ENCODE results near the gene TP53BP2. TPM values are rescaled to one million over a fixed set of nuclear protein-coding genes. Genes with fewer than 3 reads are reported as not detected.
A peak's percentile ranks its signal among the peaks of the same experiment; 100 is the strongest.

The TP53BP2 gene
- total and polyA plus RNA-seq, 10 of the 15 experiments (the other 5 are each of a cell fraction or from before 2014, with no cell fraction given), result 1.6 to 13.7 (median 5.6) TPM

GRCh38 chr1:223747838-223748335 lies 97.9 kb downstream of the TP53BP2 start:
- FAIRE-seq (no peak), ATAC-seq (0 out of 3 replicates have a peak, but pooled peaks have one; percentile 7)

More at GRCh38 chr1:223747838-223748335, 97.9 kb downstream of the TP53BP2 start:
- Histone ChIP-seq H3K36me3 (ENCODE audit: control insufficient read depth in 2 of 2, insufficient read depth in 2 of 2, low read length in 1 of 2) (no peaks in the 10 kb centered on the region; a peak in 2 of 4 replicates), H3K27me3 (replicated peaks in 1 of 2; ENCODE audit: control insufficient read depth in 2 of 2, insufficient read depth in 2 of 2, low read length in 1 of 2) (no peaks in the 10 kb centered on the region), H3K27ac (ENCODE audit: control insufficient read depth, insufficient read depth) (no peak overlapping the region), H3K4me1 (ENCODE audit: control insufficient read depth, insufficient read depth, low read length) (peaks cover 6% of the 10 kb centered on the region), H2AFZ (ENCODE audit: control insufficient read depth, low read depth, low read length) (no peak overlapping the region), H3K9ac (ENCODE audit: control insufficient read depth, insufficient read depth, low read length) (no peak overlapping the region), H3K4me3 (no peak overlapping the region), H3K9me3 (replicated peaks; ENCODE audit: control insufficient read depth, insufficient read depth, low read length) (no peaks in the 10 kb centered on the region), H3K79me2 (ENCODE audit: control insufficient read depth, insufficient read depth, low read length) (no peaks in the 10 kb centered on the region), H4K20me1 (ENCODE audit: control insufficient read depth, insufficient read depth) (no peaks in the 10 kb centered on the region), H3K4me2 (ENCODE audit: control insufficient read depth, insufficient read depth) (no peak overlapping the region)
- in situ Hi-C loops (cut with MboI), result no loop called here
- ChIA-PET RAD21 (ENCODE audit: unreplicated experiment) (interaction anchor here (1.9 kb wide), 1 partner anchor 37 kb away, joined by 8 read pairs; the partner anchor contains the start of gene CAPN2), SMC1A (ENCODE audit: uncharacterized antibody, unreplicated experiment) (interaction anchor here (1.2 kb wide), 1 partner anchor 49 kb away, joined by 3 read pairs; no protein-coding TSS in a partner anchor), POLR2A (no interaction called here), CTCF (interaction anchor here (1.1 to 6.0 kb wide), 3 partner anchors 43 to 52 kb away, joined by 5 to 69 read pairs (median 39); no protein-coding TSS in a partner anchor)
- intact Hi-C loops (cut with micrococcal nuclease; ENCODE audit: unreplicated experiment), result no loop called here
- WGBS (ENCODE audit: insufficient coverage, insufficient replicate concordance, low lambda C conversion rate, missing lambda C conversion rate), result 20% methylated on average over 4 of the region's 4 CpGs
- no peak for DNase-seq (ENCODE audit: low read depth, low spot score)
- no TSS peak for BruUV-seq (replicated peaks)
- TF ChIP-seq RBBP5 (conservative IDR thresholded peaks at IDR 0.05) (no peak), ZBTB11 (CRISPR knock-in tag; IDR thresholded peaks at IDR 0.05) (no peak), RCOR1 (conservative IDR thresholded peaks at IDR 0.05; ENCODE audit: low read depth, low read length) (no peak), CBX3 (IDR thresholded peaks at IDR 0.05; ENCODE audit: borderline replicate concordance, low read depth) (no peak), RB1 (IDR thresholded peaks at IDR 0.05; ENCODE audit: borderline replicate concordance) (no peak), USF1 (IDR thresholded peaks at IDR 0.05; ENCODE audit: borderline replicate concordance, extremely low read length, insufficient read depth, low read depth, low read length) (no peak), ZNF592 (IDR thresholded peaks at IDR 0.05) (no peak), YY1 (IDR thresholded peaks at IDR 0.05; ENCODE audit: low read depth, low read length) (no peak), EP300 (IDR thresholded peaks at IDR 0.05; ENCODE audit: borderline replicate concordance in 1 of 2, control insufficient read depth in 1 of 2, low read depth in 2 of 2, low read length in 2 of 2) (no peak), EED (IDR thresholded peaks at IDR 0.05; ENCODE audit: low read depth) (no peak), BMI1 (IDR thresholded peaks at IDR 0.05; ENCODE audit: borderline replicate concordance) (no peak), MYC (IDR thresholded peaks at IDR 0.05; ENCODE audit: insufficient read depth, insufficient read length, insufficient replicate concordance, low read length, severe bottlenecking) (no peak), SIX5 (IDR thresholded peaks at IDR 0.05; ENCODE audit: low read depth, low read length, severe bottlenecking) (no peak), ZNF207 (IDR thresholded peaks at IDR 0.05; ENCODE audit: borderline replicate concordance) (no peak), WRNIP1 (IDR thresholded peaks at IDR 0.05; ENCODE audit: borderline replicate concordance, low read depth, low read length) (no peak)

All from GM12878 (cell line).